NCI-H2196 treated with DMSO at 0.1 percent for 48 hours (cell line): ENCODE results near the gene DMWD.

Experiments used
- DNase-seq: peaks from one replicate; lab custom pipeline; 2025; ENCODE audit not compliant: unreplicated experiment; lab: John Stamatoyannopoulos, UW

Gene DMWD

GRCh38 chr19:45786533-45786894 is 6.1 kb downstream of the DMWD start:
- no peak for DNase-seq

- no peak for DNase-seq
Observed at GRCh38 chr19:45785781-45786532, 6.7 kb downstream of the DMWD start.

GRCh38 chr19:45785097-45785496 is 7.5 kb downstream of the DMWD start:
- DNase-seq = no peak

GRCh38 chr19:45784096-45784495 is 8.5 kb downstream of the DMWD start:
- DNase-seq = no peak

- no peak for DNase-seq
Observed at GRCh38 chr19:45782820-45783785, 9.5 kb downstream of the DMWD start.

- no peak for DNase-seq
Observed at GRCh38 chr19:45782162-45782691, 10.4 kb downstream of the DMWD start, which contains the start of gene DMPK. Gene DMPK (minus strand): TSS chr19:45782490. CDS start chr19:45782352, 138 bp downstream.

GRCh38 chr19:45781214-45782161 is 11.2 kb downstream of the DMWD start:
- peak; percentile 68 for DNase-seq

GRCh38 chr19:45780448-45781213 is 12.0 kb downstream of the DMWD start:
- DNase-seq = no peak

GRCh38 chr19:45780146-45780447 is 12.5 kb downstream of the DMWD start:
- DNase-seq = no peak

- peak; percentile 75 for DNase-seq
Observed at GRCh38 chr19:45779231-45780145, 13.2 kb downstream of the DMWD start.

GRCh38 chr19:45778010-45778661 is 14.5 kb downstream of the DMWD start:
- no peak for DNase-seq

GRCh38 chr19:45777395-45777961 is 15.2 kb downstream of the DMWD start:
- no peak for DNase-seq

GRCh38 chr19:45774765-45775164 is 17.9 kb downstream of the DMWD start:
- DNase-seq = no peak

- DNase-seq = no peak
Observed at GRCh38 chr19:45773384-45773783, 19.3 kb downstream of the DMWD start.

GRCh38 chr19:45772912-45773311 is 19.7 kb downstream of the DMWD start:
- no peak for DNase-seq

GRCh38 chr19:45772130-45772840 is 20.4 kb downstream of the DMWD start:
- no peak for DNase-seq

GRCh38 chr19:45771311-45771933 is 21.2 kb downstream of the DMWD start:
- DNase-seq = no peak
